ENCODE data around the gene TAF4B.
"Not testable (repeated sequence)": the region's sequence is repeated elsewhere in the genome, so short reads cannot be mapped to it uniquely, and the experiment has no call there.

The TAF4B gene

DNA sequence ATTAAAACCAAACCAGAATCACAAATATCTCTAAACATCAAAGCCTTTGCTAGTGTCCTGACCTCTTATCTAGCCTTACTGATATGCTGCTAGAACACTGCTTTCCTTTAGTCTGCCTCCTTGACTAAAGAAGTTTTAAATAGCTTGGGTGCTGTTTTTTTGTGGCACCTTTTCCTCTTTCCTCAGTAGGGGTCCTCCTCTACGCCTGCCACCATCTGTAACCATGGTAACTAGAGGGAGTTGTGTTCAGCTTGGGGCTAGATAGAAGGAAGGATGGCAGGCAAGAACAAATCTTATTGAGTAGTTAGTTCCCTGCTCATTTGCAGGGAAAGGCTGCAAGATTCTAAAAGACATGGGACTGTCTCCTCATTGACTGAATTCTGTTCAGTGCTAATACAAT, 86.0 kb downstream of the TAF4B start:
- DNase-seq = no peak

GRCh38 chr18:26317398-26317797, 91.2 kb downstream of the TAF4B start:
- no peak for DNase-seq

- DNase-seq = no peak
These were observed 94.4 kb downstream of the TAF4B start for GRCh38 chr18:26320686-26321085.

DNA sequence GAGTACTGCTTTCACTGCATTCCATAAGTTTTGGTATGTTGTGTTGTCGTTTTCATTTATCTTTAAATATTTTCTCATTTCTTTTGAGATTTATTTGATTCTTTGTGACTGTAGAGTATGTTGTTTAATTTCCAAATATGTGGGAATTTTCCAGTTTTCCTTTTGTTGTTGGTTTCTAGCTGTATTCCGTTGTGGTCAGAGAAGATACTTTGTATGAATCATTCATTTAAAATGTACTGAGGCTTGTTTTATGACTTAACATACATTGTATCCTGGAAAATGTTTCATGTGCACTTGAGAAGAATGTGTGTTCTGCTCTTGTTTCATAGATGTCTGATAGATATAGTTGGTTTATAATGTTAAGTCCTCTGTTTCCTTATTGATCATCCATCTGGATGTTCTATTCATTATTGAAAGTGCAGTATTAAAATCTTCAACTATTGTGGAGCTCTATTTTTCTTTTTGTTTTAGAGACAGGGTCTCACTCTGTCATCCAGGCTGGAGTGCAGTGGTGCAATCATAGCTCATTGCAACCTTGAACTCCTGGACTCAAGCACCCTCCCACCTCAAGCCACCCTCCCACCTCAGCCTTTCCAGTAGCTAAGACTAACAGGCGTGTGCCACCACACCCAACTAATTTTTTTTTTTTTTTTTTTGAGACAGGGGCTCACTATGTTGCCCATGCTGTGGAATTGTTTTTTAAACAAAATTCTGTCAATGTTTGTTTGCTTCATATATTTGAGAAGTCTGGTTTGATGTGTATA, 96.8 kb downstream of the TAF4B start:
- no peak for DNase-seq

- DNase-seq = no peak
These were observed 99.5 kb downstream of the TAF4B start for GRCh38 chr18:26325771-26326170.

DNA sequence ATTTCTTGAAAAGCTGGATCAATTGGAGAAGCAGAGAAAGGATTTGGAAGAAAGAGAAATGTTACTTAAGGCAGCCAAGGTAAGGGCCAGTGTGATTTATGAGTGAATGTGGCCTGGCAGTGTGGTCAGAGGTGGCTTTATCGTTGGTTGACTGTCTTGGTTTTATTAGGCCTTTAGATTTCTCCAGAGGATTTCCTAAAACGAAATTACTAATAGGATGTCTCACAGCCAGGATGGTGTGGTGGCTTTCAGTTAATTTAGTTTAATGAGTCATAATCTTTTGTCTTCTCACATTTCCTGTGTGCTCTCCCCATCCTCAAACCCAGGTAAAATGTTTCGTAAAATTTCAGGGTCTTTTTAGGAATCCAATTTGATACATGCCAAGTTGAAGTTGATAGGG, 100.8 kb downstream of the TAF4B start:
- no peak for DNase-seq

DNA sequence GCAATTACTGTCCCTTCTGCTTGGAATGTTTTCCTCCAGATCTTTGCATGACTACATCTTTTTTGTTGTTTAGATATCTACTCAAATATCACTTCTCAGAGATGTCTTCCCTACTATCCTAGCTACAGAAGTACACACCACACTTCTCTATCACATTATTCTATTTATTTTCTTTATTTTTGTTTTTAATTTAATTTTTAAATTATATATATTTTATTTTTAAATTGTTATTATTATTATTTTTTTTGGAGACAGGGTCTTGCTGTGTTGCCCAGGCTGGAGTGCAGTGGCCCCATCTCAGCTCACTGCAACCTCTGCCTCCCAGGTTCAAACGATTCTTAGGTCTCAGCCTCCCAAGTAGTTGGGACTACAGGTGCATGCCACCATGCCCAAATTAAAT, 106.7 kb downstream of the TAF4B start:
- DNase-seq = no peak

- no peak for DNase-seq
These were observed 108.9 kb downstream of the TAF4B start for GRCh38 chr18:26335156-26335555.

GRCh38 chr18:26335571-26336487, 109.6 kb downstream of the TAF4B start:
- no peak for DNase-seq

DNA sequence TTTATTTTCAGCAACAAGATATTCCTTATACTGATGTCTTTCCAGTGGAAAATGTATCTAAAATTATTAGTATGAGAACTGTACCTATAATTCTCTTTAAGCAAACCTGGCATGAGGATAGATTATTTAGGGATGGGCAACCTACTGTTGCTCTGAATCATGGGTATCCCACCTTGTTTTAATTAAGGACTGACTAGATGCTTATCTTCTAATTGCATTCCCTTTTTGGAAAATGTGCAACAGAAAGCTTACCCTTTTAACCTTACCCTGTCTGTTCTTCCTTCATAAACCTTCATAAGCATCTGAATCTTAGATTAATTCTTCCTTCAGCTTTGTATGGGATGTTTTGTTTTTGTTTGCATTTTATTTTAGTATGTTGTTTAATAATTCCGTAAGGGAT, 110.3 kb downstream of the TAF4B start:
- DNase-seq = no peak

- DNase-seq = no peak
These were observed 116.4 kb downstream of the TAF4B start for GRCh38 chr18:26342646-26343045.

DNA sequence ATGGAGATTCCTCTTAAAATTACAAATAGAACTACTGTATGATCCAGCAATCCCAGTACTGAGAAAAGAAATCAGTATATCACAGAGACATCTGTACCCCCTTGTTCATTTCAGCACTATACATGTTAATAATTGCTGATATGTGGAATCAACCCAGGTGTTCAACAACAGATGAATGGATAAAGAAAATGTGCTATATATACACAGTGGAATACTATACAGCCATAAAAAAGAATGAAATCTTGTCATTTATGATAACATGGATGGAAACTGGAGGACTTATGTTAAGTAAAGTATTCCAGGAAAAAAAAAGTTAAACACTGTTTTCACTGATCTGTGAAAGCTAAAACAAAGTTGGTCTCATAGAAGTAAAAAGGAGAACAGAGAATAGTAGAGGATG, 124.7 kb downstream of the TAF4B start:
- no peak for DNase-seq

- DNase-seq = no peak
These were observed 130.0 kb downstream of the TAF4B start for GRCh38 chr18:26356045-26356785.

GRCh38 chr18:26357960-26358359, 131.7 kb downstream of the TAF4B start:
- DNase-seq = no peak

- no peak for DNase-seq
These were observed 135.8 kb downstream of the TAF4B start for GRCh38 chr18:26362021-26362420.

GRCh38 chr18:26367425-26367824, 141.2 kb downstream of the TAF4B start:
- DNase-seq = no peak

GRCh38 chr18:26370037-26370436, 143.8 kb downstream of the TAF4B start:
- DNase-seq = no peak

DNA sequence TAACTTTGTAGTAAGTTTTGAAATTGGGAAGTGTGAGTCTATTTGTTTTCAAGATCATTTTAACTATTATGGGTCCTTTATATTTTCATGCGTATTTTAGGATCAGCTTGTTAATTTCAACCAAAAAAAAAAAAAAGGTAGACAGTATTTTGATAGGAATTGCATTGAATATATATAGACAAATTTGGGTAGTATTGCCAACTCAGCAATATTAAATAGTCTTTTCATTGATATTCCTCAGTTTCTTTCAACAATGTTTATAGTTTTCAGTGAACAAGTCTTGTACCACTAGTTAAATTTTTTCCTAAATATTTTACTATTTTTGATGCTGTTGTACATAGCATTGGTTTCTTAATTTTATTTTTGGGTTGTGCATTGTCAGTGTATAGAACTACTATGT, 149.9 kb downstream of the TAF4B start:
- DNase-seq = no peak

GRCh38 chr18:26378701-26379100, 152.5 kb downstream of the TAF4B start:
- no peak for DNase-seq

GRCh38 chr18:26381555-26381954, 155.3 kb downstream of the TAF4B start:
- DNase-seq = not testable (repeated sequence)

- DNase-seq = peak in 1 of 2 donors; percentile 24
These were observed 157.4 kb downstream of the TAF4B start for GRCh38 chr18:26383454-26384270.

DNA sequence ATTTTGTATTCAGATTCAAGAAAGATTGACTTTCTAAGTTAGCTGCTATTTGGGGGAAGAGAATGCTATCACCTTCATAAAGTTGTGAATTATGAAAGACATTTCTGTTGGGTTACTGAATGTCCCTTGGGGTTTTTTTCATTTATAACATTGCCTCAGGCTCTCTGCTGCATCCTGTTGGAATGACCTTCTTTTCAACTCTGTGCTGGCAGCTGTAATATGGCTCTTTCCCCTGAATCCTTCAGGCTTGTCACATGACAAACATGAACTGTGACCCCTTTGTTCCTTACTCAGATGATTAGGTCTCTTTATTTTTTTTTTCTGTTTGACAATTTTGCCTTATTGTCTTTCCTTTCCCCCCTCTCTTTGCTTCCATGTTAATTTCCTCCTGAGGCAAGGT, 159.8 kb downstream of the TAF4B start:
- DNase-seq = no peak

DNA sequence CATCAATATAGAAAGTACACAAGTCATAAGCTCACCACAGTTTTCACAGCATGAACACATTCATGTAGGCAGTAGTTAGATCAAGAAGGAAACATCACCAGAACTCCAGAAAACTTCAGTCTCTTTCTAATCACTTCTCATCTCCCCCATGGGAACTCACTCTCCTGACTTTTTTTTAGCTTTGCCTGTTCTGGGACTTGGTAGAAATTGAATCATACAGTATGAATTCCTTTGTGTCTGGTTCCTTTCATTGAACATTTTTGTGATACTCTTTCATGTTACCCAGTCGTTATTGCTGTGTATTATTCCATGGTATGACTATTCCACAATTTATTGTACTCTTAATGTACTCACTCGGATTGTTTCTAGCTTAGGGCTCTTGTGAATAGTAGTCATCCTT, 160.2 kb downstream of the TAF4B start:
- DNase-seq = no peak
